Karpas-422 (cell line): ENCODE data around the gene COL25A1. TPM values are rescaled to one million over a fixed set of nuclear protein-coding genes. Genes with fewer than 3 reads are reported as not detected.

Source experiments
- DNase-seq: peaks from one replicate; pipeline ENCODE4 v3.0.0-alpha.2; 2015
- H2AFZ ChIP-seq: fragments of 200-600 bp; sonication (generic); 2 replicates; pipeline ENCODE4 v1.6.1; 2014; ENCODE audit warnings: antibody characterized with exemption, low read length, mixed read lengths
- H3K27ac ChIP-seq: fragments of 200-600 bp; sonication (generic); 2 replicates; pipeline ENCODE4 v1.5.1; 2014; ENCODE audit warnings: mild to moderate bottlenecking, low read length, moderate library complexity
- H3K27me3 ChIP-seq: fragments of 200-600 bp; sonication (generic); 2 replicates; pipeline ENCODE4 v1.6.1; 2014; ENCODE audit warnings: low read length, mixed read lengths
- H3K36me3 ChIP-seq: fragments of 200-600 bp; sonication (generic); 2 replicates; pipeline ENCODE4 v1.6.1; 2014; ENCODE audit warnings: low read length, mixed read lengths; ENCODE audit not compliant: insufficient read depth
- H3K4me1 ChIP-seq: fragments of 200-600 bp; sonication (generic); 2 replicates; pipeline ENCODE4 v1.6.1; 2014; ENCODE audit warnings: mild to moderate bottlenecking, low read length, mixed read lengths
- H3K4me2 ChIP-seq: fragments of 200-600 bp; sonication (generic); 2 replicates; pipeline ENCODE4 v1.6.1; 2014; ENCODE audit warnings: low read length, low read depth, mild to moderate bottlenecking; ENCODE audit not compliant: poor library complexity, severe bottlenecking
- H3K4me3 ChIP-seq: fragments of 200-600 bp; sonication (generic); 2 replicates; pipeline ENCODE4 v1.5.1; 2014; ENCODE audit warnings: mild to moderate bottlenecking, antibody characterized with exemption, low read length, mixed read lengths
- H3K79me2 ChIP-seq: fragments of 200-600 bp; sonication (generic); 2 replicates; pipeline ENCODE4 v1.6.1; 2014; ENCODE audit warnings: mild to moderate bottlenecking, low read length, mixed read lengths
- H3K9ac ChIP-seq: fragments of 200-600 bp; sonication (generic); 2 replicates; pipeline ENCODE4 v1.6.0; 2014; ENCODE audit warnings: low read length
- H3K9me2 ChIP-seq: fragments of 200-600 bp; sonication (generic), shearing (Covaris generic); replicated peaks from 2 replicates; pipeline ENCODE4 v1.6.0; 2014; ENCODE audit warnings: mild to moderate bottlenecking, low read length, moderate library complexity; ENCODE audit not compliant: insufficient read depth
- H3K9me3 ChIP-seq: fragments of 300-700, 200-600 bp; sonication (generic); 2 replicates; pipeline ENCODE4 v1.6.1; 2014; ENCODE audit warnings: low read length, mixed read lengths
- H4K20me1 ChIP-seq: fragments of 200-600 bp; sonication (generic); 2 replicates; pipeline ENCODE4 v1.6.1; 2014; ENCODE audit warnings: mild to moderate bottlenecking, antibody characterized with exemption, low read length, low read depth; ENCODE audit not compliant: insufficient read depth
- total RNA-seq: library from RNA; depleted of rRNA; stranded (reverse); fragments of >200 nt; shearing (Covaris generic); gene quantifications from 2 replicates; pipeline ENCODE4 v1.2.3, GENCODE V29; 2014; ENCODE audit warnings: low replicate concordance

The COL25A1 gene
- total RNA-seq, 1 experiment from 2014 or later, result not detected

- H3K4me2 ChIP-seq, result no peak overlapping the region
- H3K36me3 ChIP-seq, result no peaks in the 10 kb centered on the region
- no peaks in the 10 kb centered on the region for H3K4me1 ChIP-seq
- DNase-seq, result no peak
- no peaks in the 10 kb centered on the region for H3K79me2 ChIP-seq
- H4K20me1 ChIP-seq, result no peaks in the 10 kb centered on the region
- H3K4me3 ChIP-seq, result no peak overlapping the region
- H3K27me3 ChIP-seq, result no peaks in the 10 kb centered on the region
- H3K9me2 ChIP-seq, result no peaks in the 10 kb centered on the region
- H2AFZ ChIP-seq, result no peak overlapping the region
- no peaks in the 10 kb centered on the region for H3K9me3 ChIP-seq
- H3K27ac ChIP-seq, result no peak overlapping the region
- no peak overlapping the region for H3K9ac ChIP-seq
These were observed 146.1 kb downstream of the COL25A1 start for GRCh38 chr4:109156356-109156755.

- DNase-seq, result no peak
- Histone ChIP-seq H4K20me1 (no peaks in the 10 kb centered on the region), H3K9me2 (no peaks in the 10 kb centered on the region), H3K9me3 (no peaks in the 10 kb centered on the region), H3K9ac (no peak overlapping the region), H2AFZ (no peak overlapping the region), H3K27me3 (no peaks in the 10 kb centered on the region), H3K79me2 (no peaks in the 10 kb centered on the region), H3K27ac (no peak overlapping the region), H3K4me2 (no peak overlapping the region), H3K36me3 (no peaks in the 10 kb centered on the region), H3K4me1 (no peaks in the 10 kb centered on the region), H3K4me3 (no peak overlapping the region)
These were observed 146.7 kb downstream of the COL25A1 start for GRCh38 chr4:109155682-109156283.

- Histone ChIP-seq H3K27ac (no peak overlapping the region), H2AFZ (no peak overlapping the region), H3K27me3 (no peaks in the 10 kb centered on the region), H3K9me2 (no peaks in the 10 kb centered on the region), H3K36me3 (no peaks in the 10 kb centered on the region), H3K4me2 (no peak overlapping the region), H3K9me3 (no peaks in the 10 kb centered on the region), H3K79me2 (no peaks in the 10 kb centered on the region), H3K4me3 (no peak overlapping the region), H4K20me1 (no peaks in the 10 kb centered on the region), H3K4me1 (no peaks in the 10 kb centered on the region), H3K9ac (no peak overlapping the region)
- DNase-seq, result no peak
These were observed 147.4 kb downstream of the COL25A1 start for GRCh38 chr4:109155084-109155483.

- H4K20me1 ChIP-seq, result no peaks in the 10 kb centered on the region
- no peaks in the 10 kb centered on the region for H3K36me3 ChIP-seq
- no peak overlapping the region for H3K4me2 ChIP-seq
- no peak for DNase-seq
- no peaks in the 10 kb centered on the region for H3K27me3 ChIP-seq
- H3K79me2 ChIP-seq, result no peaks in the 10 kb centered on the region
- no peaks in the 10 kb centered on the region for H3K9me2 ChIP-seq
- H3K9me3 ChIP-seq, result no peaks in the 10 kb centered on the region
- no peak overlapping the region for H3K4me3 ChIP-seq
- no peak overlapping the region for H3K9ac ChIP-seq
- no peak overlapping the region for H2AFZ ChIP-seq
- H3K27ac ChIP-seq, result no peak overlapping the region
- H3K4me1 ChIP-seq, result no peaks in the 10 kb centered on the region
These were observed 148.0 kb downstream of the COL25A1 start for GRCh38 chr4:109154424-109154823.

- no peak overlapping the region for H3K9ac ChIP-seq
- no peaks in the 10 kb centered on the region for H3K9me3 ChIP-seq
- H3K27me3 ChIP-seq, result no peaks in the 10 kb centered on the region
- no peaks in the 10 kb centered on the region for H3K9me2 ChIP-seq
- H3K4me2 ChIP-seq, result no peak overlapping the region
- DNase-seq, result no peak
- H3K27ac ChIP-seq, result no peak overlapping the region
- H3K79me2 ChIP-seq, result no peaks in the 10 kb centered on the region
- no peak overlapping the region for H3K4me3 ChIP-seq
- H2AFZ ChIP-seq, result no peak overlapping the region
- no peaks in the 10 kb centered on the region for H3K36me3 ChIP-seq
- no peaks in the 10 kb centered on the region for H3K4me1 ChIP-seq
- no peaks in the 10 kb centered on the region for H4K20me1 ChIP-seq
These were observed 152.6 kb downstream of the COL25A1 start for GRCh38 chr4:109149836-109150235.

GRCh38 chr4:109148577-109149075, 153.8 kb downstream of the COL25A1 start:
- no peak overlapping the region for H2AFZ ChIP-seq
- no peak for DNase-seq
- H3K27me3 ChIP-seq, result no peaks in the 10 kb centered on the region
- no peaks in the 10 kb centered on the region for H3K4me1 ChIP-seq
- no peak overlapping the region for H3K27ac ChIP-seq
- no peaks in the 10 kb centered on the region for H3K9me2 ChIP-seq
- H3K36me3 ChIP-seq, result no peaks in the 10 kb centered on the region
- no peak overlapping the region for H3K4me3 ChIP-seq
- no peaks in the 10 kb centered on the region for H4K20me1 ChIP-seq
- H3K79me2 ChIP-seq, result no peaks in the 10 kb centered on the region
- no peak overlapping the region for H3K4me2 ChIP-seq
- no peak overlapping the region for H3K9ac ChIP-seq
- no peaks in the 10 kb centered on the region for H3K9me3 ChIP-seq

GRCh38 chr4:109147135-109147534, 155.3 kb downstream of the COL25A1 start:
- no peak for DNase-seq
- H3K9ac ChIP-seq, result no peak overlapping the region
- H2AFZ ChIP-seq, result no peak overlapping the region
- no peaks in the 10 kb centered on the region for H3K9me2 ChIP-seq
- no peaks in the 10 kb centered on the region for H3K36me3 ChIP-seq
- no peak overlapping the region for H3K4me3 ChIP-seq
- no peaks in the 10 kb centered on the region for H3K27me3 ChIP-seq
- no peak overlapping the region for H3K4me2 ChIP-seq
- H3K27ac ChIP-seq, result no peak overlapping the region
- H3K9me3 ChIP-seq, result no peaks in the 10 kb centered on the region
- H3K4me1 ChIP-seq, result no peaks in the 10 kb centered on the region
- no peaks in the 10 kb centered on the region for H4K20me1 ChIP-seq
- H3K79me2 ChIP-seq, result no peaks in the 10 kb centered on the region

GRCh38 chr4:109146499-109146898, 156.0 kb downstream of the COL25A1 start:
- H3K4me2 ChIP-seq, result no peak overlapping the region
- no peak overlapping the region for H3K4me3 ChIP-seq
- no peaks in the 10 kb centered on the region for H3K4me1 ChIP-seq

More at GRCh38 chr4:109146499-109146898, 156.0 kb downstream of the COL25A1 start:
- Histone ChIP-seq H4K20me1 (no peaks in the 10 kb centered on the region), H3K9me3 (no peaks in the 10 kb centered on the region), H3K9me2 (no peaks in the 10 kb centered on the region), H3K36me3 (no peaks in the 10 kb centered on the region), H3K27ac (no peak overlapping the region), H3K79me2 (no peaks in the 10 kb centered on the region), H3K9ac (no peak overlapping the region), H3K27me3 (no peaks in the 10 kb centered on the region), H2AFZ (no peak overlapping the region)
- no peak for DNase-seq
